Ishikawa (cell line): ENCODE results near the gene GALR2.

ENCODE experiments used
- CEBPB ChIP-seq: IDR thresholded peaks from 2 replicates; pipeline ENCODE4 v1.6.1; 2012
- CREB1 ChIP-seq: IDR thresholded peaks from 2 replicates; pipeline ENCODE4 v1.6.1; 2012; ENCODE audit warnings: low read depth
- EGR1 ChIP-seq: IDR thresholded peaks from 2 replicates; pipeline ENCODE4 v1.6.1; 2012
- EP300 ChIP-seq: IDR thresholded peaks from 2 replicates; pipeline ENCODE4 v1.6.1; 2012; ENCODE audit warnings: borderline replicate concordance
- FOXM1 ChIP-seq: IDR thresholded peaks from 2 replicates; pipeline ENCODE4 v1.6.1; 2012; ENCODE audit warnings: low read depth, borderline replicate concordance
- NFIC ChIP-seq: IDR thresholded peaks from 2 replicates; pipeline ENCODE4 v1.6.1; 2012
- RAD21 ChIP-seq: IDR thresholded peaks from 2 replicates; pipeline ENCODE4 v1.6.1; 2012; ENCODE audit warnings: low read depth
- TAF1 ChIP-seq: IDR thresholded peaks from 2 replicates; pipeline ENCODE4 v1.6.1; 2012; ENCODE audit warnings: low read depth, mild to moderate bottlenecking
- TCF12 ChIP-seq: IDR thresholded peaks from 2 replicates; pipeline ENCODE4 v1.6.1; 2012; ENCODE audit warnings: low read depth
- TEAD4 ChIP-seq: IDR thresholded peaks from 2 replicates; pipeline ENCODE4 v1.6.1; 2012
- USF1 ChIP-seq: IDR thresholded peaks from 2 replicates; pipeline ENCODE4 v1.6.1; 2012
- YY1 ChIP-seq: IDR thresholded peaks from 2 replicates; pipeline ENCODE4 v1.6.1; 2012; ENCODE audit warnings: low read depth
- ZBTB7A ChIP-seq: IDR thresholded peaks from 2 replicates; pipeline ENCODE4 v1.6.1; 2012; ENCODE audit warnings: low read depth
- TF ChIP-seq, protein P1 (sequence below): IDR thresholded peaks from 2 replicates; pipeline ENCODE4 v1.6.1; 2012; ENCODE audit warnings: low read depth, mild to moderate bottlenecking
- TF ChIP-seq, protein P2 (sequence below): IDR thresholded peaks from 2 replicates; pipeline ENCODE4 v1.6.1; 2012

The GALR2 gene

GRCh38 chr17:76097716-76098295, 23.2 kb downstream of the GALR2 start:
- TF ChIP-seq TAF1 (no peak), CREB1 (no peak), ZBTB7A (no peak), EP300 (no peak), USF1 (no peak), CEBPB (no peak), NFIC (no peak), RAD21 (no peak), TCF12 (no peak), TEAD4 (no peak), EGR1 (no peak)
- TF ChIP-seq, protein P1, sequence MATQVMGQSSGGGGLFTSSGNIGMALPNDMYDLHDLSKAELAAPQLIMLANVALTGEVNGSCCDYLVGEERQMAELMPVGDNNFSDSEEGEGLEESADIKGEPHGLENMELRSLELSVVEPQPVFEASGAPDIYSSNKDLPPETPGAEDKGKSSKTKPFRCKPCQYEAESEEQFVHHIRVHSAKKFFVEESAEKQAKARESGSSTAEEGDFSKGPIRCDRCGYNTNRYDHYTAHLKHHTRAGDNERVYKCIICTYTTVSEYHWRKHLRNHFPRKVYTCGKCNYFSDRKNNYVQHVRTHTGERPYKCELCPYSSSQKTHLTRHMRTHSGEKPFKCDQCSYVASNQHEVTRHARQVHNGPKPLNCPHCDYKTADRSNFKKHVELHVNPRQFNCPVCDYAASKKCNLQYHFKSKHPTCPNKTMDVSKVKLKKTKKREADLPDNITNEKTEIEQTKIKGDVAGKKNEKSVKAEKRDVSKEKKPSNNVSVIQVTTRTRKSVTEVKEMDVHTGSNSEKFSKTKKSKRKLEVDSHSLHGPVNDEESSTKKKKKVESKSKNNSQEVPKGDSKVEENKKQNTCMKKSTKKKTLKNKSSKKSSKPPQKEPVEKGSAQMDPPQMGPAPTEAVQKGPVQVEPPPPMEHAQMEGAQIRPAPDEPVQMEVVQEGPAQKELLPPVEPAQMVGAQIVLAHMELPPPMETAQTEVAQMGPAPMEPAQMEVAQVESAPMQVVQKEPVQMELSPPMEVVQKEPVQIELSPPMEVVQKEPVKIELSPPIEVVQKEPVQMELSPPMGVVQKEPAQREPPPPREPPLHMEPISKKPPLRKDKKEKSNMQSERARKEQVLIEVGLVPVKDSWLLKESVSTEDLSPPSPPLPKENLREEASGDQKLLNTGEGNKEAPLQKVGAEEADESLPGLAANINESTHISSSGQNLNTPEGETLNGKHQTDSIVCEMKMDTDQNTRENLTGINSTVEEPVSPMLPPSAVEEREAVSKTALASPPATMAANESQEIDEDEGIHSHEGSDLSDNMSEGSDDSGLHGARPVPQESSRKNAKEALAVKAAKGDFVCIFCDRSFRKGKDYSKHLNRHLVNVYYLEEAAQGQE: no peak

DNA sequence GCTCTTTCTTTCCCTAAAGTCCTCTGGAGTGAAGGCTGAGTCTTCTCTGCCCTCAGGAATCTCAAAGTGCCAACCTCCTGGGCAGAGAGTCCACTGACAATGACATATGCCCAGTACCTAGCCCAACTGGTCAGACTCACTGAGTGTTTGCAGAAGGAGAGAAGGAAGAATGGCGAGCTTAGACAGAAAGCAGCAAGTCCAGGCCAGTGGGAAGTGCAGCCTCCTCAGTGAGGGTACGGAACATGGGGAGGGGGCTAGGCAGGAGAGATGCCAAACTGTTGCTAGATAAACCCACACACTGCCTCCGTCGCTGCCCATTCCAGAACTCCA, 28.3 kb downstream of the GALR2 start:
- TF ChIP-seq NFIC (no peak), EGR1 (no peak), YY1 (no peak), CEBPB (no peak), FOXM1 (no peak), USF1 (no peak), EP300 (no peak), TCF12 (no peak), ZBTB7A (no peak), RAD21 (no peak), CREB1 (no peak), TAF1 (no peak), TEAD4 (no peak)
- TF ChIP-seq, protein P1: no peak
- TF ChIP-seq, protein P2, sequence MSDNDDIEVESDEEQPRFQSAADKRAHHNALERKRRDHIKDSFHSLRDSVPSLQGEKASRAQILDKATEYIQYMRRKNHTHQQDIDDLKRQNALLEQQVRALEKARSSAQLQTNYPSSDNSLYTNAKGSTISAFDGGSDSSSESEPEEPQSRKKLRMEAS: no peak

DNA sequence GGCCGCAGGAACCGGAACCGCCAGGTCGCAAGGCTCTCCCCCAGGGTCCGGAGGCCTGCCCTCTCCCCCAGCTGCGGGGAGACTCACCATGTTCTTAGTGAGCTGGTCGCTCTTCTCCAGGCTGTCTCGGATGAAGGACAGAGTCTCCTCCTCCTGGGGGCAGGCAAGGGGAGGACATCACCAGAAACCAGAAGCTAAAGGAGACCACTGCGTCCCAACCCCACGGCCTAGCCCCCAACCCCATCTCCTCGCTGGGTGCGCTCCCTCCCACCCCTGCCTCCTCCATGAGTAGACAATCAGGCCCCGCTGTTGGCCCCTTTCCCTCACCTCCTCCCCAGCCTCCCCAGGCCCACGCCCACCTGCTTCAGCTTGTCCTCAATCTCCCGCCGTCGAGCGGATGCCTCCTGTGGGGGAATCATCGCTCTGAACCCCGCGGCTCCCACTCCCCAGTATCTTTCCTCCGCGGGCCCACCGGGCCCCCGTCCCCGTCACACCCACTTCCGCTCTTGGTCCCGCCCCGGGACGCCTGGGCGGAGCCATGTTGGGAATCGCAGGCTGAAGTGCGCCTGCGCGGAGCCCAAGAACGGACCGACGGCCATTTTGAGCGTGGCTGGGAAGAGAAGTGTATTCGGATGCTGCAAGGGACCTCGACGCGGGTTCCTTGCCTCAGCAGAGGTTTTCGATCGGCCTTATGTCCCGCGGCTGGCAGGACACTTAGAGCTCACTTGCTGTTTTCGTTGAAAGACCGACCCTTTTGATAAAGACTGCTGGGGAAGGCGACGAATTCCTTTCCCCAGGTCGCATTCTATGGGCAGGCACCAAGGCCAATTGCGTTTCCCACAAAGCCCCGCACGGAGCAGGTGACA, 28.9 kb downstream of the GALR2 start, which contains the start of gene EXOC7:
EXOC7 (minus strand) TSS at position 514 of the 866 bp plus-strand sequence; CDS start at position 419, 95 bp downstream.
- TF ChIP-seq TCF12 (0 out of 2 replicates have a peak, but pooled peaks have one; percentile 23), YY1 (peak; percentile 97), CREB1 (no peak), USF1 (no peak), EGR1 (no peak; the same call in 1 of the 2 replicates), CEBPB (no peak), EP300 (no peak; the same call in 1 of the 2 replicates), TAF1 (peak; percentile 89), ZBTB7A (no peak; the same call in 1 of the 2 replicates)
- TF ChIP-seq, protein P2: peak; percentile 88

DNA sequence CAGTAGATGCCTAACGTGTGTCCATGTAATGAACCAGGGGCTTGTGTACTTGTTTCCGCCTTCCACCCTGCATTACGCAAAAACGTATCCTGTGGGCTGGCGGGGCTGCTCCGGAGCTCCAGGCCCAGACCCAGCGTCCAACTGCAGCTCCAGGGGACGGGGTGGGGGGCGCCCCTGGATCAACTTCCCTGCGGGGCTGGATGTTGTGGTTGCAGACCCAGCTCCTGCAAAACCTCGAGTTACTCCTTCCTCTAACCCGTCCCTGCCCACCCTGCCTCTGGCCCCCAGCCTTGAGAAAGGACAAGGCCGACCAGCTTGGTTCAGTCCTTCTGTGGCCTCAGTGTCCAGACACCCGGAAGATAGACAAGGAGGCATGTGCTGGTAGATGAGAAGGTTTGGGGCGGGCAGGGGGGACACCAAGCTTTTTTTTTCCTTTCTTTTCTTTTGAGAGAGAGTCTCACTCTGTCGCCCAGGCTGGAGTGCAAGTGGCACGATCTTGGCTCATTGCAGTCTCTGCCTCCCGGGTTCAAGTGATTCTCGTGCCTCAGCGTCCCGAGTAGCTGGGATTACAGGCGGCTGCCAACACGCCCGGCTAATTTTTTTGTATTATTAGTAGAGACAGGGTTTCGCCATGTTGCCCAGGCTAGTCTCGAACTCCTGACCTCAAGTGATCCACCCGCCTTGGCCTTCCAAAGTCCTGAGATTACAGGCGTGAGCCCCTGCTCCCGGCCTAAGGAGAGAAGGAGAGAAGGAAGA, 29.7 kb downstream of the GALR2 start:
- TF ChIP-seq, protein P1: no peak
- no peak for TF ChIP-seq CEBPB
- TF ChIP-seq TCF12: no peak
- TF ChIP-seq NFIC: no peak
- no peak for TF ChIP-seq ZBTB7A
- TF ChIP-seq FOXM1: no peak
- no peak for TF ChIP-seq RAD21
